ENCODE measurements around the gene LIN7B. TPM values are rescaled to one million over a fixed set of nuclear protein-coding genes. Genes with fewer than 3 reads are reported as not detected.

LIN7B gene
- 3.7 and 5.7 TPM in 2 replicates for total RNA-seq

GRCh38 chr19:49113762-49114629, at the start of gene LIN7B:
TSS of gene LIN7B (plus strand) at chr19:49114370. CDS start at chr19:49114405, 35 bp downstream.

GRCh38 chr19:49064768-49065611, 49.2 kb upstream of the LIN7B start, which contains the start of gene NTF4:
TSS of gene NTF4 (minus strand) at chr19:49064818. CDS start at chr19:49061997, 2,821 bp downstream.

DNA sequence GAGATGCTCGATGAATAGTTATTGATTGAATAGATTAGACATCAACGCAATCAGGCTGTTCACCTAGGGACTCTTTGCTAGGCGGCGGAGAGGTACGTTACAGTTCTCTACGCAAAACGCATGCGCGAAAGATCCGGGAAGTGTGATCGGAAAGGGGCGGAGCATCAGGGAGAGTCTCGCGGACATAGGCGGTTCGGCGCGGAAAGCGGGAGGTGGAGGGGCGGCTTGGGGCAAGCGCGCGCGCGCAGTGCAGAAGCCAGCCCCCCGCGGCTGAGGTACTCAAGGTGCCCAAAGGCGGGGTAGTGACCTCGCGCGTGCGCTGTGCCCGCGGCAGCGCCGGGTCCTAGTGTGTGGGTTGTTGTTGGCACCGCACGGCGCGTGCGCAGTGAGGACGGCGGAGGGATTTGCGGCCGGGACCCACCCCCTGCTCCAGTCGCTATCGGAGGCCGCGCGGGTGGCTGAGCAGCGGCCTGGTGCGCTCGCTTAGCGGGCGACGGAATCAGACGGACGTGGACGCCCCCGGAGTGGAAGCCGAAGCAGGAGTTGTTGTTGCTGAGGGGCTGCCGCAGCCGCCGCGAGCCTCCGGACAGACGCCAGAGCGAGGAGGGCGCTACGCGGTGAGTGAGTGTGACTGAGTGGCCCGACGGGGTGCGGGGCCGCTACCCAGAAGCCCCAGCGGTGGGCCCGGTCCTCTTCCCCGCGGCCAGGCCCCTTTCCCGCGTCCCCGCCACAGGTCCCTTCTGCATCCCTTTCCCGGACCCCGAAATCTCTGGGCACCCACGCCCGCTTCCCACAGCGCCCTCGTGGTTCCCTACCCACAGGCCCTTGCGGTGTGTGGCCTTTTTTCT, 28.9 kb upstream of the LIN7B start, which contains the start of gene SNRNP70:
SNRNP70 (plus strand) TSS at position 432 of the 848 bp plus-strand sequence. CDS start 964 bp downstream, outside the sequence.

DNA sequence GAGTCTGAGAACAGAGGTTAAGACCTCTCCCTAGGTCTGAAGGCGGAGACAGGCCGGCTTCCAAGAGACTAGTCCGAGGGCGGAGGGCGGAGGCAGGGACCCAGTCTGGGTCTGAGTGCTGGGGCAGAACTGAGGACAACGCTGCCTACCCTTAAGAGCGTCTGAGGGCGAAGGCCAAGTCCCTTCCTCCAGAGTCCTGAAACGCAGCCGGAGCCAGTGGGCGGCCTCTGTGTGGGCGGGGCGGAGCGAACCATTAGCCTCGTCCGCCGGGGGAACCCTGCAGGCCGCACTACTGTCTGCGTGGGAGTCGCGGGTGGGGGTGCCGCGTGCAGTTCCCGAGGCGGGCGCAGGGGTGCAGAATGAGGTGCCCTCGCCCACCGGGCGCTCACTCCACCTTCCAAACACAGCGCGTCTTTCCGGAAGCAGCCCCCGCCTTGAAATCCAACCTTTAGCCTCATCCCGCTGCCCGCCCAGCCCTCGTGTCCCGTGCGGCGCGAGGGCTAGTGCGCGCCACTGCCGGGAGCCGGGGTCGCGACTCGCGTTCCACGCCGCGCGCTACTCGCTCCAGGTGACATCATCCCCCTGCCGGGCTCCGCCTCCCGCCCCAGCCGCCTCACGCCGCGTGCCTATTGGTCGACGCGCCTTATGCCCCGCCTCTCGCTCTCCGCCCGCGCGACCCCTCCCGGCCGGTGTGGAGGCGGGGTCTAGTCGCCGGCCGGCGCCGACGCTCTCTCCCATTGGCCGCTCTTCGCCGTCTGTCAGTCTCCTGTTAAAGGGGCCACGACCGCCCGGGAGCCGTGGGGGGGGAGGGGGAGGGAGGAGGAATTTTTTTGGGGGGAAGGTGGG, 4.6 kb downstream of the LIN7B start, which contains the start of gene C19orf73:
C19orf73 (minus strand) TSS at position 579 of the 846 bp plus-strand sequence; CDS start at position 458, 121 bp downstream.

DNA sequence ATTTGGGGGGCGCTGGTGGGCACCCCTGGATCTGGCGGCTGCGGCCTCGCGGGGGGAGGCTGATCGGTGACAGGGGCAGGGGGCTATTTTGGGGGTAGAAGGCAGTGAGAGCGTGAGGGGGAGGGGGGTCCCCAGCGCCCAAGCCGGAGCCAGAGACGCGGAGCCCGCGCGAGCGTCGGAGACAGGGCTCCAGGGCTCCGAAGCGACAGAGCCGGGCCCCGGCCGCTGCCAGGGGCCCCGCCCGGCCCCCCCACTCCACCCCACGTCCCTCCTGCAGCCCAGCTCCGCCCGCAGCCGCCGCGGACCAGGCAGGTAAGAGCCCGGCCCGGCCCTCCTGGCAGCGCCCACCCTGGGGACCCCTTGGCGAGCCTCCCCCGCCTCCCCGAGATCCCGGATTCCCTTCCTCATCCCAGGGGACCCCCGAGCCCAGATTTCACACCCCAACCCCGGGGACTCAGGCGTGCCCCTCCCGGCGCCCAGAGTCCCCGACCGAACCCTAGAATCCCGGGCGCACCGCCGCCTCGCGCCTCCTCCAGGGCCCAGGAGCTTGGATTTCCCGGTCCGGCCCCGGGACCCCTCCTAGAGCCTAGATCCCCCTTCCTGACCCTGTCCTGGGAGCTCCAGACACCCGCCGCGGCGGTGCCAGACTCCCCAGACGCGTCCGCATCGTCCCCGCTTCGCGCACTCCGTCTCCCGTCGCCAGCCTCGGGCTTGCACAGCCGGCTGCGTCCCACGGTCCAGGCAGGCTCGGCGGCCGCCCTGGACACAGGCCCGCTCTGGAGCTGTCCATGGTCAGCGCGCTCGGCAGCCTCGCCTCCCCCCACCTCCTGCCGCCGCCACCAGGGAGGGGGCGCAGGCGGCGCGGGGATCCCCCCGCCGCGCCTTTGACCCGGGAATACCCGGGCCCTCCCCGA, 5.5 kb downstream of the LIN7B start, which contains the start of gene PPFIA3:
PPFIA3 (plus strand) TSS at position 134 of the 914 bp plus-strand sequence. CDS start 8,330 bp downstream, outside the sequence.

GRCh38 chr19:49155005-49155819, 41.0 kb downstream of the LIN7B start, which contains the start of gene HRC:
TSS of gene HRC (minus strand) at chr19:49155396. CDS start at chr19:49155237, 159 bp downstream.

GRCh38 chr19:49157445-49158224, 43.5 kb downstream of the LIN7B start, which contains the start of gene TRPM4:
TSS of gene TRPM4 (plus strand) at chr19:49157792. CDS start at chr19:49157867, 75 bp downstream.

Small RNA genes within 50 kb of the gene (small RNA-seq; reads per million reads assigned to genes)
- not detected for gene RN7SL708P (ENCODE audit: low replicate concordance)

Other genes with a start within 250 kb of the LIN7B start
- 5.4 and 6.3 TPM in 2 replicates for gene PLEKHA4, start 245.8 kb upstream of the LIN7B start, total RNA-seq
- gene PPP1R15A, start 241.9 kb upstream of the LIN7B start, total RNA-seq: 66.1 and 221 TPM in 2 replicates
- gene TULP2, start 215.6 kb upstream of the LIN7B start, total RNA-seq: under 0.01 and 0.22 TPM in 2 replicates
- 129 and 755 TPM in 2 replicates for gene NUCB1, start 214.1 kb upstream of the LIN7B start, total RNA-seq
- 0.44 TPM in 1 of 2 replicates, not detected in the other for gene DHDH, start 180.7 kb upstream of the LIN7B start, total RNA-seq
- 89.9 and 103 TPM in 2 replicates for gene BAX, start 159.5 kb upstream of the LIN7B start, total RNA-seq
- 1,638 and 6,371 TPM in 2 replicates for gene FTL, start 149.1 kb upstream of the LIN7B start, total RNA-seq
- 29.8 and 59.4 TPM in 2 replicates for gene GYS1, start 121.1 kb upstream of the LIN7B start, total RNA-seq
- 164 and 281 TPM in 2 replicates for gene RUVBL2, start 120.5 kb upstream of the LIN7B start, total RNA-seq
- not detected in 2 replicates for gene LHB, start 97.3 kb upstream of the LIN7B start, total RNA-seq
- not detected in 2 replicates for gene CGB3, start 90.0 kb upstream of the LIN7B start, total RNA-seq
- gene CGB2, start 82.5 kb upstream of the LIN7B start, total RNA-seq: not detected in 2 replicates
- gene CGB1, start 77.5 kb upstream of the LIN7B start, total RNA-seq: not detected in 2 replicates
- gene CGB5, start 70.5 kb upstream of the LIN7B start, total RNA-seq: not detected in 2 replicates
- not detected in 2 replicates for gene CGB8, start 65.3 kb upstream of the LIN7B start, total RNA-seq
- gene CGB7, start 56.6 kb upstream of the LIN7B start, total RNA-seq: 0.14 TPM in 1 of 2 replicates, not detected in the other
- gene NTF4, start 49.6 kb upstream of the LIN7B start, total RNA-seq: not detected in 2 replicates
- not detected in 2 replicates for gene KCNA7, start 41.7 kb upstream of the LIN7B start, total RNA-seq
- gene SNRNP70, start 28.9 kb upstream of the LIN7B start, total RNA-seq: 118 and 186 TPM in 2 replicates
- gene C19orf73, start 4.8 kb downstream of the LIN7B start, total RNA-seq: 0.66 and 1.3 TPM in 2 replicates
- 1.1 and 3.1 TPM in 2 replicates for gene PPFIA3, start 5.2 kb downstream of the LIN7B start, total RNA-seq
- gene HRC, start 41.0 kb downstream of the LIN7B start, total RNA-seq: not detected in 2 replicates
- gene TRPM4, start 43.4 kb downstream of the LIN7B start, total RNA-seq: 8.8 and 15.9 TPM in 2 replicates
- gene SLC6A16, start 210.8 kb downstream of the LIN7B start, total RNA-seq: under 0.01 and 0.44 TPM in 2 replicates
- gene CD37, start 221.0 kb downstream of the LIN7B start, total RNA-seq: not detected in 2 replicates
- gene TEAD2, start 248.0 kb downstream of the LIN7B start, total RNA-seq: 18.2 and 44.2 TPM in 2 replicates
- not detected in 2 replicates for gene DKKL1, start 249.5 kb downstream of the LIN7B start, total RNA-seq